ENCODE measurements around the gene MTCL1. TPM values are rescaled to one million over a fixed set of nuclear protein-coding genes. Genes with fewer than 3 reads are reported as not detected.

Gene MTCL1
- total and polyA plus RNA-seq, 9 donors = 2.2 to 9.6 (median 6.5) TPM

DNA sequence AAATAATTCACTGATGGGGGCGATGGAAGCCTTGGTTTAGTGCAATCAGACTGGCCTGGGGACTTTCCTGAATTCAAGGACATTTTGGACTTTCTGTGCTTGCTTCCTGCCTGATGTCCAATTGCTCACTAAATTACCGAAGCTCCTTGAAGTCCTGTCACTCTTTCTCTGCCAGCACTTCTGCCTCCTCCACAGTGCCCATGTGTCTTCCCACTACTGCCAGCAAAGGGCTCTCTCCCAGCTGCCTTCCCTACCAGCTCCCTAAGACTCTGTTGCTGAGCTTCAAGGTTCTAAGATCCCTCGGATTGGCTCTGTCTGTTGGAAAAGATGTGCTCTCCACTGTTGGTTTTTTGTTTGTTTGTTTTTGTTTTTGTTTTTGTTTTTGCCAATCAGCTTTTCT is 158.1 kb downstream of the MTCL1 start:
- TF ChIP-seq, protein P1, sequence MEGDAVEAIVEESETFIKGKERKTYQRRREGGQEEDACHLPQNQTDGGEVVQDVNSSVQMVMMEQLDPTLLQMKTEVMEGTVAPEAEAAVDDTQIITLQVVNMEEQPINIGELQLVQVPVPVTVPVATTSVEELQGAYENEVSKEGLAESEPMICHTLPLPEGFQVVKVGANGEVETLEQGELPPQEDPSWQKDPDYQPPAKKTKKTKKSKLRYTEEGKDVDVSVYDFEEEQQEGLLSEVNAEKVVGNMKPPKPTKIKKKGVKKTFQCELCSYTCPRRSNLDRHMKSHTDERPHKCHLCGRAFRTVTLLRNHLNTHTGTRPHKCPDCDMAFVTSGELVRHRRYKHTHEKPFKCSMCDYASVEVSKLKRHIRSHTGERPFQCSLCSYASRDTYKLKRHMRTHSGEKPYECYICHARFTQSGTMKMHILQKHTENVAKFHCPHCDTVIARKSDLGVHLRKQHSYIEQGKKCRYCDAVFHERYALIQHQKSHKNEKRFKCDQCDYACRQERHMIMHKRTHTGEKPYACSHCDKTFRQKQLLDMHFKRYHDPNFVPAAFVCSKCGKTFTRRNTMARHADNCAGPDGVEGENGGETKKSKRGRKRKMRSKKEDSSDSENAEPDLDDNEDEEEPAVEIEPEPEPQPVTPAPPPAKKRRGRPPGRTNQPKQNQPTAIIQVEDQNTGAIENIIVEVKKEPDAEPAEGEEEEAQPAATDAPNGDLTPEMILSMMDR (IDR thresholded peaks at IDR 0.05) = no peak
- TF ChIP-seq POLR2A (IDR thresholded peaks at IDR 0.05) = no peak
- TF ChIP-seq EP300 (IDR thresholded peaks at IDR 0.05) = no peak
- WGBS, 3 donors = 79 to 82% (median 81%) methylated on average over 3 of the region's 3 CpGs
- H3K27me3 ChIP-seq = no peaks in the 10 kb centered on the region
- H3K4me3 ChIP-seq = no peak overlapping the region
- H3K9me3 ChIP-seq = no peaks in the 10 kb centered on the region
- DNase-seq = no peak
- no peaks in the 10 kb centered on the region for H3K36me3 ChIP-seq
- no peaks in the 10 kb centered on the region for H3K4me1 ChIP-seq (ENCODE audit: insufficient read depth)
- H3K27ac ChIP-seq = no peak overlapping the region
- intact Hi-C loops (cut with DNase I) = no loop called here

DNA sequence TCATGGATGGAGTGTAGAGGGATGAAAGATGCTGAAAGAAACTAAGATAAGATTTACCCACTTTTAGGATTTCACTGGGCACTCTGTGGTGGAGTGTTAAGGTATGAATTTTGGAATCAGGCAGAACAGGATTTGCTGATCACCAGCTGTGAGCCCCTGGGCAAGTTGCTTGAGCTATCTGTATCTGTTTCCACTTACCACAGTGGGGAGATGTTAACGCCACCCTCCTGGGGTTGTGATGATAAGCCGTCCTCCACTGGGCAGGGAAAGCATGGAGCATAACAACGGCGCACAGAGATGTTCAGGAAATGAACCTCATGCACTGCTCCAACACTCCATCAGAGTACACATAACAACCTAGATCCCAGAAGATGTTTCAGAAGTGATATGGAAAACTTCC is 160.6 kb downstream of the MTCL1 start:
- WGBS, 3 donors = 88 to 96% (median 90%) methylated on average over 4 of the region's 4 CpGs
- H3K36me3 ChIP-seq = no peaks in the 10 kb centered on the region
- TF ChIP-seq, protein P1 (IDR thresholded peaks at IDR 0.05) = no peak
- TF ChIP-seq POLR2A (IDR thresholded peaks at IDR 0.05) = no peak
- no peak for TF ChIP-seq EP300 (IDR thresholded peaks at IDR 0.05)

DNA sequence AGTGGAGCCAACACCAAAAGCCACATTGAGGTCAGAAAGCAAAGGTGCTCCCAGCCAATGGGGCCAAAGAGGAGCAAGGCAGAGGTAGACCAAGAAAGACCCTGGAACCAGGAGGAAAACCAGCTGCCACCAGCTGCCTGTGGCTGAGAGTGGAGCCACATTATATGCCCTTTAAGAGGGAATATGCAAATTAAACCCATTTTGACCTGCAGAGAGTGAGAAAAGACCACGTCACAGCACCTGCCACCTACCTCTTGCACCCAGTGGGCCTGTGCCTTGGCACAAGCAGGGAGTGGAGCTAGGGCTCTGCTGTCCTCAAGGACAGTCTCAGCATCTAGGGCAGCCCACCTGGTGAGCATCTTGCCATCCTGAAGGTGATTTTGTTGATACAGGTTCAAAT is 161.3 kb downstream of the MTCL1 start:
- H3K36me3 ChIP-seq = no peaks in the 10 kb centered on the region
- no peaks in the 10 kb centered on the region for H3K4me1 ChIP-seq (ENCODE audit: insufficient read depth)
- H3K9me3 ChIP-seq = no peaks in the 10 kb centered on the region
- H3K27ac ChIP-seq = no peak overlapping the region
- no peak for DNase-seq
- 67 to 91% (median 85%) methylated on average over 1 of the region's 1 CpG for WGBS, 3 donors
- no peaks in the 10 kb centered on the region for H3K27me3 ChIP-seq
- intact Hi-C loops (cut with DNase I) = no loop called here
- TF ChIP-seq POLR2A (IDR thresholded peaks at IDR 0.05) (no peak), EP300 (IDR thresholded peaks at IDR 0.05) (no peak)
- TF ChIP-seq, protein P1 (IDR thresholded peaks at IDR 0.05) = no peak
- H3K4me3 ChIP-seq = no peak overlapping the region

More for the DNA sequence above, 160.6 kb downstream of the MTCL1 start:
- intact Hi-C loops (cut with DNase I) = no loop called here
- Histone ChIP-seq H3K27ac (no peak overlapping the region), H3K27me3 (no peaks in the 10 kb centered on the region), H3K9me3 (no peaks in the 10 kb centered on the region), H3K4me1 (ENCODE audit: insufficient read depth) (no peaks in the 10 kb centered on the region), H3K4me3 (no peak overlapping the region)
- DNase-seq = no peak

DNA sequence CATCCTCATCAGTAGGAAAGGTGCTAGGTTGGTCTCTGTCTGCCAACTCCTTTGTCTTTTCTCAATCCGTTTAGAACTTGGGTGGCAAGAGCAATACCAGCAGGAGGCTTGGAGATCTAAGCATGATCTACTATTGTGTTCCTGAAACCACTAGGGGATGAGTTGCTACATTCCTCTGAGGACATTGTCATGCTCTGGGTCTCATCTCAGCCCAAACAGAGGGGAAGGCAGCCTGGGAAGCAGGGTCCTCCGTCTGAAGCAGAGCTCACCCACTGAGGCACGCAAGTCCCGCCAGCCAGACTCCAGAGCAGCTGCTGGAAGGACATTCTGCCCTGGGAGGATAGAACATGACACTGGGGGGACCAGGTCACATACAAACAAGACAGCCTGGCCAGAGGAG is 162.9 kb downstream of the MTCL1 start:
- Histone ChIP-seq H3K4me1 (ENCODE audit: insufficient read depth) (no peaks in the 10 kb centered on the region), H3K9me3 (no peaks in the 10 kb centered on the region), H3K36me3 (no peaks in the 10 kb centered on the region), H3K27ac (no peak overlapping the region), H3K27me3 (no peaks in the 10 kb centered on the region), H3K4me3 (no peak overlapping the region)
- 69 to 81% (median 78%) methylated on average over 4 of the region's 4 CpGs for WGBS, 3 donors
- DNase-seq = no peak
- intact Hi-C loops (cut with DNase I) = no loop called here
- TF ChIP-seq POLR2A (IDR thresholded peaks at IDR 0.05) (no peak), EP300 (IDR thresholded peaks at IDR 0.05) (no peak)
- TF ChIP-seq, protein P1 (IDR thresholded peaks at IDR 0.05) = no peak

Measured in ovary (tissue), 9 donors.